ENCODE measurements around the gene SH3YL1.

SH3YL1 gene

DNA sequence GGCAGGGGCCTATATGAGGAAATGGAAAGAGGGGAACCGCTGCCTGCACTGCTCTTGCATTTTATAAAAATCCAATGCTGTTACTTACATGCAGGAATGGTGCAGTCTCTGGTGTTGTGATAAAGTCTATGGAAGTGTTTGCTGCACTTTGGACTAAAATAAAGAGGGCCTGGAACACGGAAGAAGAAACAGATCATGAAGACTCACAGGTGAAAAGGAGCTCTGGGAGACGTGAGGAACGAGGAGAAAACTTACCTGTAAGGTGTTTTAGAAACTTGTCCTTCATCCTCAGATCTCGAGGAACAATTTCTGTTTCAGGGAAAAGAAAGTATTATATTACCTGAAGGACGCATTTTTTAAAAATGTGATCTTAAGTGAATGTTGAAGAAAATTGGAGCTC, 22.2 kb upstream of the SH3YL1 start:
- Mint-ChIP-seq H3K4me3 (no peak overlapping the region), H3K27me3 (peaks cover 40% of the 10 kb centered on the region), H3K27ac (no peak overlapping the region), H3K4me1 (peaks cover 9% of the 10 kb centered on the region), H3K9me3 (no peaks in the 10 kb centered on the region)
- no peak for DNase-seq
- no peak for ATAC-seq

DNA sequence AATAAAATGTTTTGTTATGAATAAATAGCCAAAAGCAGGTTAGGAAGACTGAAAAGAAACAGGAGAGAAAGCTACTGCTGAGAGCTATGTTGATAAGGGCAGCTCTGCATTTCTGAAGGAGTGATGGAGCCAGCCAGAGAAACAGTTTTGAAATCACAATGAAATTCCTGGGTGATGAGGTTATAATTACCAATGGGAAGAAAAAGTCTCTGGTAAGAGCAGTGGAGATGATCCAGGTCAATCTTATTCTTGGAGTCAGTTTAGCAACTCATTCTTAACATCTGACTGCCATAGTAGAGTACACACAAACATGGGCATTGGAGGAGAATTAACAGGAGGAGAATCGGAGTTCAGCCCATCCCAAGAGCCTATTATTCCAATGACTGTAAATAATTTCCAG, 21.7 kb upstream of the SH3YL1 start:
- peaks cover 35% of the 10 kb centered on the region for H3K27me3 Mint-ChIP-seq
- H3K4me1 Mint-ChIP-seq: peaks cover 9% of the 10 kb centered on the region
- no peak overlapping the region for H3K4me3 Mint-ChIP-seq
- H3K27ac Mint-ChIP-seq: no peak overlapping the region
- no peak for ATAC-seq
- no peak for DNase-seq
- no peaks in the 10 kb centered on the region for H3K9me3 Mint-ChIP-seq

DNA sequence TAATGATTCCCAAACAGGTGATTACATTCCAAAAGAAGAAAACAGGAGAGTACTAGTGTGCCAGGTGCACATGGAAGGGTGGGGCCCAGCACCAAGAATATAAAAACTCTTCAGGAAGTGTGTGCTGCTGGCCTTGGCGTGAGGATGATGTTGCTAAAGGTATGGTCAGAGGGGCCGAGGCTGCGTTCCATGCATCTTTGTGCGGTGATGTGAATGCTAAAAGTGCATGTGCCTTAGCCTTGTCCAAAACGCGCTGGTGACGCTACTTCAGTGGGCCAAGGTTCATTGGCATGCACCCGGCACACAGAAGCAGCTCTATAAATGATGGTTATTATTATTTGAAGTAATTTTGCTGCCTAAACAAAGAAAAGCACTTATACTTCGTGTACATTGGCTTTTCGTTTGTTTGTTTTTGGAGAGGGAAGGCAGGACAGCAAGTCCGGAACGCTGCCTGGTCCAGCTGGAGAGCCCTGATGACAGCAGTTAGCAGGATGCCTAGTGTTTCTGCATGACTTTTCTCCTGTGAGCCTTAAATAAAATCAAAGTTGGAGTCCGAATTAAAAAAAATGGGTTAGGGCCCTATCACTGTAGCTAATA, 21.2 kb upstream of the SH3YL1 start:
- Mint-ChIP-seq H3K4me1 (peaks cover 8% of the 10 kb centered on the region), H3K27me3 (peaks cover 29% of the 10 kb centered on the region), H3K4me3 (no peak overlapping the region), H3K27ac (peak overlapping the region in 1 of 2 donors; percentile 59), H3K9me3 (no peaks in the 10 kb centered on the region)
- ATAC-seq (no peak), DNase-seq (no peak)

DNA sequence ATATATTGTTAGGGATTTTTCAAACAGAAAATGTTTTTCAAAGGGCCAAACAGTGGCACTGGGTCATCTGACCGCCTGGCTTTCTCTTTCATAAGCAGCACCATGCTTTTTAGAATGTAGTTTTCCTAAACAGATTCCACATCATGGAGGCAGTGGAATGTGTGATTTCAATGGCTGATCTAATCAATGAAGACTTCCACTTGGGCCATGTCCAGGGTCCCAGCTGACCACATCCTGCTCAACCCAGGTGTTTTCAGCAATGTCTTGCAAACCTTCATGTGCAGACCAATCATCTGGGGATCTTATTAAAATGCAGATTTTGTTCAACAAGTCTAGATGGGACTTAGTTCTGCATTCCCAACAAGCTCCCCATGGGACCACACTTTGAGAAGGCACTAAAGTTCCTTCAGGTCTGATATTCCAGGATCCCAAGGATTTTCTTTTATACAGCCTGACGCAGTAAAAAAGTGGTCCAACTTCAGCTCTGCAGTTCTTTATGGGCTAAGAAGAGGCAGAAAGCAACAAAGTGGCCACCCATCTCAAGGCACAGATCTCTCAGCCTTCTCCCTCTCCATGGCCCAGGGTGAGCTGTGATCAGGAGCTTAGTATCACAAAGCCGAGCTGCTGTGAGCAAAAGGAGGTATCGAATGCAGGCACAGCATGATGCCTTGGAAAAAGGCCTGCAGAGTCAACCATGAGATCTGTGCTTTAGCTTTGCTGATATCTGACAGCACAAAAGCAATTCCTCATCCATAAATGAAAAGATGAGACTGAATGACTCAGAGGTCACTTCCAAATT, 20.4 kb upstream of the SH3YL1 start:
- no peak overlapping the region for H3K4me3 Mint-ChIP-seq
- ATAC-seq (no peak), DNase-seq (no peak)
- H3K27ac Mint-ChIP-seq: no peak overlapping the region
- no peaks in the 10 kb centered on the region for H3K9me3 Mint-ChIP-seq
- H3K4me1 Mint-ChIP-seq: no peaks in the 10 kb centered on the region
- peaks cover 21% of the 10 kb centered on the region for H3K27me3 Mint-ChIP-seq

DNA sequence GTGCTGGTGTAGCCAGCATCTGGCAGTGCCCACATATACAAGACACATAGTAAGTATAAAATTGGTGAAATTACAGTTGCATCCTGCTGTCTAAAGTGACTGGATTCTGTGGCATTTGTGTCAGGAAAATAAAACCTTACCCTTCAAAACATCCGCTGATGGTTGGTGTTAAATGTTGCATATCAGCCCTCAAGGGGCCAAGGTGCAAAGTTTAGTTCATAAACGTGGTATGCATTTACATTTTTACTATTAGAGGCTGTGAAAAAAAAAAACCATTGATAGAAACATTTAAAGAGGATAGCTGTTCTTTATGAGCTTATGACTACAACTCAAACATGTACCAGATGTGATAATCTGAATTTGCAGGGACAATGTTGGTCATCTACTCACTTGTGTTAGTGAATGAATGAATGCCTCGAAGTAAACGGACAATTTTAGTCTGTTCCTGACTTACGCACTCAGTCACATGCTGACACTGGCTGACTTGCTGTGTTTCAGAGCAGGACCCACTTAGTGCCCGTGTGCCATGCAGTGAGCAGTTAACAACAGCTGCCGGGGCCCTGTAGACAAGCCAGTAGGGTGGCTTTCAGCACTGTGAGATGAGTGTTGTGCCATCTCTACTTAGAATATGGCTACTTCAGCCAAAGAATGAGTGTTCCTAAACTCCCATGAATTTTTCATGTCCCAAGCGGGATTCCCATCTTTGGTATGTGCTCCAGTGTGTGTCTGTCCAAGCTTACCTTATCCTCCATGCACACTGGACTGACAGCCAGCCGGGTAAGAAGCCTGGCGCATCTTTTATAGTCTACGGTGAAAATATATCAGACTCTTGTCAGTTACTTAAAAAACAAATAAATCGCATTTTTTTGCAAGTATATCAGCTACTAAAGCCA, 18.8 kb upstream of the SH3YL1 start:
- DNase-seq (no peak), ATAC-seq (no peak)
- Mint-ChIP-seq H3K4me1 (no peaks in the 10 kb centered on the region), H3K27me3 (peaks cover 21% of the 10 kb centered on the region), H3K27ac (no peak overlapping the region), H3K9me3 (no peaks in the 10 kb centered on the region), H3K4me3 (no peak overlapping the region)

DNA sequence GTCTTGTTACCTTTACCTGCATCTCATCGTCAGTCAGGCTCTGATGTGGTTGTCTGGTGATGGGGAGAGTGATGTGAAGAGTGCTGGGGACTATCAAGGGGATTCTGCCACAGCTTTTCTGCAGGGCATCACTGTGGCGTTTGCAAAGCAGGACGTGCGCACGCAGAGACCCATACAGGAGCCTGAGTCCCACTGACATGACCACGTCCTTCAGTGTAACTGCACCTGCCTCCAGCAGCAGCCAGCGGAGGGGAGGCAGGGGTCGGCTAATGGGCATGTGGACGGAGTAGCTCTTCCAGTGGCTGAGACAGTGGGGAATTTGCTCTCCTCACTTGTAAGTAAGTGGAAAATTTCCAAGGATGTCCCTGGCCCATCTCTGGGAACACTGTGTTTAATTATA, 17.5 kb upstream of the SH3YL1 start:
- Mint-ChIP-seq H3K4me3 (no peak overlapping the region), H3K9me3 (no peaks in the 10 kb centered on the region), H3K27ac (no peak overlapping the region), H3K4me1 (peaks cover 5% of the 10 kb centered on the region), H3K27me3 (peaks cover 12% of the 10 kb centered on the region)
- DNase-seq (no peak), ATAC-seq (no peak)

DNA sequence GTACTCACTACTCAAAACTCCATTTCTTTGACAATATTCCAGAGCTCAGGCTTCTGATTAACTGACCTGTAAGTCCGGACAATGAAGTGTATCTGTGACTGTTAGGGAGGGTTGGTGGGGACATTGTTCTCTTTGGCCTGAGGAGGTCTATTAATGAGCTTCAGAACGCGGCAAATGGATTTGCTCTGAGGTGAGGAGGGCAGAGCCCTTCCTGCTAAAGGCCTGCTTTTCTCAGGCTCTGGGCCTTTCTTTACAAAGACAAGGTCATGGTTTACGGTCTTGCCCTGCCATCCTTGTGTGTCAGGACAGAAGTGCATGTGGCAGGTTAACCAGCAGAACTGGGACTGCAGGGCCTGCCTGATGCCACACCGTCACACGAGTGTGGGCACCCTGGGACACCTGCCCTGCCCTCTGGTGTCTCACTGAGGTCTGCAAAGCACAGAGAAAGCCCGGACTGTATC, 16.8 kb upstream of the SH3YL1 start:
- H3K4me1 Mint-ChIP-seq: peaks cover 5% of the 10 kb centered on the region
- DNase-seq: no peak
- ATAC-seq: no peak
- H3K27me3 Mint-ChIP-seq: peaks cover 5% of the 10 kb centered on the region
- no peak overlapping the region for H3K4me3 Mint-ChIP-seq
- no peak overlapping the region for H3K27ac Mint-ChIP-seq
- H3K9me3 Mint-ChIP-seq: no peaks in the 10 kb centered on the region

DNA sequence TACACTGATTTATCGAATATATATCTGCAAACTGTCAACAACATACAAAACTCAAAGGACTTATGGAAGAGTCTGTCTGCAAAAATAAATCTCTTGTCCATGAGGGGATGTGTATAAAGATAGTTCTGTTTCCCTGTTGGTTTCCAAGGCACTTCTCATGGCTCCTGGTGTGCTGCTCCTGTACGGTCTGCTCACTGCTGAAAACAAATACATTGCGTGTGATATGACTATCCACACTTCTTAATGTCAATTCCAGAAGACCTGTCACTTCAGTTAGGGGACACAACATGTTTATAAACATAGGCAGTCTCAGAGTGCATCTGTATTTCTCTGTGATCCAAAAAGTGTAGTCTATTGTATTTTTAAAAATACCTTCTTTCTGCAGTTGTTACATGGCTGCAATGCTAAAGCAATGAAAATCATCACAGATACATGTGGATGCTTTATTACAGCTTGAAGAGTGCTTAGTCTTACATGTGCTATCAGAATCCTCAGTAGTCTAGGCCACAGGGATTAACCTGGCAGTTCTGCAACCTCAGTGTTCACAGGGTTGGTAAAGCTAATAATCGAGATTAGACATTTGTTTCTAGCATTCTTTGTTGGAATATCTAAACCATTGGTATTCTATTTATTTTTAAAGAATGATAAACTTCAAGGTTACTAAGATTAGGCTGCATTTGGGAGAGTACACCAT, 16.3 kb upstream of the SH3YL1 start:
- no peak for DNase-seq
- peaks cover 5% of the 10 kb centered on the region for H3K4me1 Mint-ChIP-seq
- H3K27ac Mint-ChIP-seq: no peak overlapping the region

DNA sequence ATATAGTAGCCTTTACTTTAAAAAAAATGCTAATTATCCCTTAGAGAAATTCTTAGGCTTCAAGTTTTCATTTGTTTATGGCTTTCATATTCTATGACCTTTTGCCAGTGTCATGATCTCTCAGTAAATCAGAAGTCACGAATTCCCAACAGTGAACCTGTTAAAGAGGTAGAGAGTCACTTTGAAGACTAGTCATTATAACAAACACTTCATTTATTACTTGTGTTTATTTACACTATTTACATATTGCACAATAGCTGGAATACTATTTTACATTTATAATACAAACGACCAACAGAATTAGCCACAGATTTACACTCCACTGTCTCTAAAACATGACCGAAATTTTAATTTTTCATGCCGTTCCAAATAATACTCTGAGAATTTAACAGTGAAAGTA, 15.5 kb upstream of the SH3YL1 start:
- no peak overlapping the region for H3K27ac Mint-ChIP-seq
- no peak overlapping the region for H3K4me3 Mint-ChIP-seq
- DNase-seq (no peak), ATAC-seq (no peak)
- peaks cover 5% of the 10 kb centered on the region for H3K4me1 Mint-ChIP-seq
- no peaks in the 10 kb centered on the region for H3K9me3 Mint-ChIP-seq
- H3K27me3 Mint-ChIP-seq: no peaks in the 10 kb centered on the region

More for the DNA sequence above, 16.3 kb upstream of the SH3YL1 start:
- no peaks in the 10 kb centered on the region for H3K9me3 Mint-ChIP-seq
- no peak for ATAC-seq
- H3K27me3 Mint-ChIP-seq: no peaks in the 10 kb centered on the region
- H3K4me3 Mint-ChIP-seq: no peak overlapping the region

DNA sequence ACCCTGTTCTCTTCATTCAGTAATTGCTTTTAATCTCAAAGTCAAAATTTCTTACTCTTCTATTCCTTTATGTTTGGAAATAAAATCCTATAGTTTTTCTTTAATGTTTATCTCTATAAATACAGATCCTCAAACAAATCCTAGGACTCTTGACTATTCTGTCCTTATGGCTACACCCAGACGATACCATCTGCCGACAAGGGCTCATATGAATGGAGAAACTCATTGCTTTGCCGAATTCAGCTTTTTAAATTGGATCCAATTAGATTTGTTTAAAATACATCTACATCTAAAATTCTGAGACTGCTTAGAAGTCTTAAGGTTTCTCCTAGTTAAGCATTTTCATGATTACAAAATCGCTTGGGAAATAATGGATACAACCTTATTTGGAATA, 15.1 kb upstream of the SH3YL1 start:
- H3K4me1 Mint-ChIP-seq: peaks cover 5% of the 10 kb centered on the region
- DNase-seq: no peak
- H3K27me3 Mint-ChIP-seq: no peaks in the 10 kb centered on the region

DNA sequence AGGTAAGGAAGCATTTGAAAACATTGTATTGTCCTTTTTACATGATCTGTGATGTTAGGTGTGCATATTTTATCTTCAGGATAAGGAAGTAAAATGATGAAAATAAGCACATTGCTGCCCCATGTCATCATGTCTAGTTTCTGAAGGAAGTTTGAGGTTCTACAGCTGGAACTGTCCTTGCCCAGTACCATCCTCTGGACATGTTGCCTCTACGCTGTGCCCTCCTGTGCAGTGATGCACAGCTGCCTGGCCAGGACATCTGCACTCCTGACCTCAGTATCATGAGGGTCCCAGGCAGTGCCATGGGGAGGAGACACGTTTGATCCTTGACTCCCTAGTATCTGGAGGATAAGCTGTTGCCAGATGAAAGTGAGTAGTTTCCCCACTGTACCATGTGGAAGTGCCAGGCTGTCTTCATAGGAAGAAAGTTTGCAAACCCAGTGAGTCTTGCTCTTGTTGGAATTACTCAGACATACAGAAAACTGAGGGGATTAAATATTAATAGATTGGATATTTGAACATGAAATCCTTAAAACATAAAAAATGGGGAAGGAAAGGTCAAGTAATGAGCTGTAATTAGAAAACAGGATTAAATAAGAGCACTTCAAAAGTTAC, 14.6 kb upstream of the SH3YL1 start:
- Mint-ChIP-seq H3K9me3 (no peaks in the 10 kb centered on the region), H3K4me3 (no peak overlapping the region), H3K27ac (no peak overlapping the region), H3K27me3 (no peaks in the 10 kb centered on the region), H3K4me1 (peaks cover 7% of the 10 kb centered on the region)
- no peak for ATAC-seq
- no peak for DNase-seq

More for the DNA sequence above, 15.1 kb upstream of the SH3YL1 start:
- H3K4me3 Mint-ChIP-seq: no peak overlapping the region
- ATAC-seq: no peak
- H3K27ac Mint-ChIP-seq: no peak overlapping the region
- no peaks in the 10 kb centered on the region for H3K9me3 Mint-ChIP-seq

DNA sequence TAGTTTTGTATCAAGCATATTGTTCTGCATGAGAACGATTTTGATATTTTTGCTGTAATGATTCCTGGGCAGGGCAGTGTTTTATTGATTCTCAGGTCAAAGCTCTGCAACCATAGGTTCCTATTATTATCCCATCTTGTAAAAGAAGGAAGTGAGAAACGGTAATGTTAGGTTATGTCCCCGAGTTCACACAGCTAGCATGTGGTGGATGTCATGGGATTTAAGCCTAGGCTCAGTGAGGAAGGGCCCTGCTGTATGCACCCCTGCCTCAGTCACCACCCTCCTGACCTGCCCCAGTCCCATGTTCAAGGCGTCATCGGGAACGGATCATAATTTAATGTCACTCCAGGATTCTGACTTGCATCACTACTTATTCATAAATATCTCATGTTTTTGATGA, 11.6 kb upstream of the SH3YL1 start:
- Mint-ChIP-seq H3K9me3 (no peaks in the 10 kb centered on the region), H3K4me3 (no peak overlapping the region), H3K27ac (no peak overlapping the region), H3K27me3 (no peaks in the 10 kb centered on the region), H3K4me1 (peaks cover 30% of the 10 kb centered on the region)
- DNase-seq (no peak), ATAC-seq (no peak)

DNA sequence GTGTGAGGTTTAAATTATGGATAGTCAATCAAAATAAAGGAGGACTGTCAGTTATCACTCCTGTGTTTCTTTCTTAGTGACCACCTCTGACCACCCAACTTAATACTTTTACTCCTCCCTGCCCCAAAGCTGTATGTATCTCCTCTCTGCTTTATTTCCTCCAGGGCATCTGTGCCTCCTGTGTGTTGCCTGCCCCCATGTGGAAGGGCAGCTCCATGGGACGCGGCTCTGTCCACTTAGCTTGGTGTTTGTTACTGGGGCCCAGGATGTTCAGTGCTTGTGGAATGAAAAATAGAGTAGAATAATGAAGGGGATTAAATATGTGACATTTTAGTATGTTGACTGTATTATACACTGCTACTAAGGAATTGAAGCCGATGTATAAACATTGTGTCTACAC, 10.7 kb upstream of the SH3YL1 start:
- ATAC-seq (no peak), DNase-seq (no peak)
- Mint-ChIP-seq H3K27me3 (no peaks in the 10 kb centered on the region), H3K4me3 (no peak overlapping the region), H3K27ac (peak overlapping the region in 1 of 2 donors; percentile 2), H3K9me3 (no peaks in the 10 kb centered on the region), H3K4me1 (peaks cover 40% of the 10 kb centered on the region)

DNA sequence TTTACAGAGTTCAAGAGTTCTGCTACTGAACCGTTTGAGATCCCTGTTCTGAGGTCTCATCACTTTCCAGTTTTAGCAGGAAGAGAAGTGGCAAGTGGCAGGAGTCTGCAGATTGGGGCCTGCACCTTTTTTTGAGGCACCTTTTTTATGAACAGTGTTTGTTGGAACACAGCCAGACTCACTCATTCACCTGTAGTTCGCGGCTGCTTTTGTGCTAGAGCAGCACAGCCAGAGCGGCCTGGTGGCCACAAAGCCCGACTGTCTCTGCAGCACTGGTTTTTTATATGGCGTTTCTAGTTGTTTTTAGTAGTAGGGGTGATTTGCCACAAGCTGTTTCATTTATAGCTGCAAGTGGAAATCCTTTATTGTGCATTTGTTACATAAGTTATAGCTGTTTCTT, 9.5 kb upstream of the SH3YL1 start:
- DNase-seq (no peak), ATAC-seq (no peak)
- no peak overlapping the region for H3K4me3 Mint-ChIP-seq
- no peaks in the 10 kb centered on the region for H3K9me3 Mint-ChIP-seq
- H3K4me1 Mint-ChIP-seq: peaks cover 50% of the 10 kb centered on the region
- H3K27ac Mint-ChIP-seq: peak overlapping the region in 1 of 2 donors; percentile 54
- no peaks in the 10 kb centered on the region for H3K27me3 Mint-ChIP-seq

DNA sequence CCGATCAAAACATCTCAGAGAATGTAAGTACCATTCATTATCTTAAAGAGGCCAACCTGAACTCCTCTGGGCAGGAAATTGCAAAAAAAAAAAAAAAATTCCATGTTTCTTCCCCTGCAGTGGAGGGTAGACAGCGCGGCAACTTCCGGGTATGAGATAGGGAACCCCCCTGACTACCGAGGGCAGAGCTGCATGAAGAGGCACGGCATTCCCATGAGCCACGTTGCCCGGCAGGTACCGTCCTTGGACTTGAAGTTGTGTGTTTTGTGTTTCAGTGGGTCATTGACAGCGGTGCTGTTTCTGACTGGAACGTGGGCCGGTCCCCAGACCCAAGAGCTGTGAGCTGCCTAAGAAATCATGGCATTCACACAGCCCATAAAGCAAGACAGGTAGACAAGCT, 8.1 kb upstream of the SH3YL1 start:
- Mint-ChIP-seq H3K4me1 (peaks cover 59% of the 10 kb centered on the region), H3K9me3 (no peaks in the 10 kb centered on the region), H3K27ac (no peak overlapping the region), H3K4me3 (no peak overlapping the region), H3K27me3 (no peaks in the 10 kb centered on the region)
- no peak for DNase-seq
- ATAC-seq: no peak

All from stimulated activated naive CD8-positive, alpha-beta T cell treated with anti-CD3 and anti-CD28 coated beads, Interleukin-15, amount 100 ng/mL, for 72 hours (primary cell).